WERI-Rb-1 (cell line): ENCODE data around the gene STRAP.
A peak's percentile ranks its signal among the peaks of the same experiment; 100 is the strongest.
"Not testable (repeated sequence)": the region's sequence is repeated elsewhere in the genome, so short reads cannot be mapped to it uniquely, and the experiment has no call there.

ENCODE experiments used
- DNase-seq: peaks from one replicate; pipeline ENCODE4 v3.0.0-alpha.2; 2020
- H3K27ac ChIP-seq: fragments of 250-450 bp; sonication (Bioruptor Pico); 2 replicates; pipeline ENCODE4 v1.5.1; 2020; ENCODE audit warnings: mild to moderate bottlenecking, moderate library complexity
- H3K27me3 ChIP-seq: fragments of 250-450 bp; sonication (Bioruptor Pico); 2 replicates; pipeline ENCODE4 v1.5.1; 2021; ENCODE audit warnings: mild to moderate bottlenecking, low read depth, moderate library complexity; ENCODE audit not compliant: insufficient read depth, severe bottlenecking
- H3K36me3 ChIP-seq: fragments of 250-450 bp; sonication (Bioruptor Pico); 2 replicates; pipeline ENCODE4 v1.5.1; 2020; ENCODE audit warnings: mild to moderate bottlenecking, moderate library complexity
- H3K4me3 ChIP-seq: 2 replicates; pipeline ENCODE4 v1.5.1; 2011; ENCODE audit warnings: low read depth, mild to moderate bottlenecking, control low read depth, low read length
- H3K9me3 ChIP-seq: fragments of 250-450 bp; sonication (Bioruptor Pico); 2 replicates; pipeline ENCODE4 v1.5.1; 2021; ENCODE audit warnings: mild to moderate bottlenecking, moderate library complexity; ENCODE audit not compliant: severe bottlenecking
- CTCF ChIP-seq: IDR thresholded peaks from 2 replicates; pipeline ENCODE4 v1.5.1; 2011; ENCODE audit warnings: low read depth, mild to moderate bottlenecking, control low read depth, inconsistent platforms, low read length

STRAP gene

GRCh38 chr12:15897433-15897832 lies 15.2 kb downstream of the STRAP start:
- Histone ChIP-seq H3K9me3 (no peaks in the 10 kb centered on the region), H3K4me3 (no peak overlapping the region), H3K27me3 (no peaks in the 10 kb centered on the region), H3K36me3 (peaks cover 77% of the 10 kb centered on the region), H3K27ac (no peak overlapping the region)
- no peak for TF ChIP-seq CTCF
- DNase-seq = no peak

- Histone ChIP-seq H3K27me3 (no peaks in the 10 kb centered on the region), H3K27ac (no peak overlapping the region), H3K4me3 (no peak overlapping the region), H3K9me3 (no peaks in the 10 kb centered on the region), H3K36me3 (peaks cover 78% of the 10 kb centered on the region)
- TF ChIP-seq CTCF = 0 out of 2 replicates have a peak, but pooled peaks have one; percentile 25
- no peak for DNase-seq
These were observed 17.2 kb downstream of the STRAP start for GRCh38 chr12:15899282-15899870.

GRCh38 chr12:15904378-15904920 lies 22.3 kb downstream of the STRAP start:
- no peak for DNase-seq
- H3K36me3 ChIP-seq = peaks cover 65% of the 10 kb centered on the region
- no peaks in the 10 kb centered on the region for H3K9me3 ChIP-seq
- no peak overlapping the region for H3K27ac ChIP-seq
- H3K27me3 ChIP-seq = no peaks in the 10 kb centered on the region
- TF ChIP-seq CTCF = no peak
- H3K4me3 ChIP-seq = no peak overlapping the region

GRCh38 chr12:15910468-15910863 lies 28.3 kb downstream of the STRAP start:
- peak overlapping the region; percentile 99 for H3K27ac ChIP-seq
- no peak for DNase-seq
- H3K36me3 ChIP-seq = peaks cover 13% of the 10 kb centered on the region
- TF ChIP-seq CTCF = no peak
- no peaks in the 10 kb centered on the region for H3K27me3 ChIP-seq
- peak overlapping the region; percentile 96 for H3K4me3 ChIP-seq
- H3K9me3 ChIP-seq = no peaks in the 10 kb centered on the region

- peak within 1 kb of the TSS; percentile 99 for H3K27ac ChIP-seq
- peak; percentile 88 for DNase-seq
- peak within 1 kb of the TSS; percentile 96 for H3K4me3 ChIP-seq
- H3K36me3 ChIP-seq = peaks cover 8% of the 10 kb centered on the region
- TF ChIP-seq CTCF = no peak
- no peaks in the 10 kb centered on the region for H3K27me3 ChIP-seq
- no peaks in the 10 kb centered on the region for H3K9me3 ChIP-seq
These were observed 28.9 kb downstream of the STRAP start, which contains the start of gene DERA for GRCh38 chr12:15910864-15911721. TSS of gene DERA (plus strand) at chr12:15911332. CDS start at chr12:15911384, 52 bp downstream.

- not testable (repeated sequence) for DNase-seq, H3K9me3 ChIP-seq, H3K36me3 ChIP-seq, H3K27me3 ChIP-seq
- Histone ChIP-seq H3K27ac (peak overlapping the region; percentile 99), H3K4me3 (peak overlapping the region; percentile 96)
These were observed 29.7 kb downstream of the STRAP start for GRCh38 chr12:15911931-15912330.

GRCh38 chr12:15914131-15914530 lies 31.9 kb downstream of the STRAP start:
- H3K4me3 ChIP-seq, H3K36me3 ChIP-seq, H3K27me3 ChIP-seq, H3K27ac ChIP-seq, DNase-seq, H3K9me3 ChIP-seq: not testable (repeated sequence)
